ENCODE measurements around the gene IGSF23.

GRCh38 chr19:44603201-44603945, 10.0 kb upstream of the IGSF23 start:
- TF ChIP-seq CTCF (conservative IDR thresholded peaks at IDR 0.05): no peak
- TF ChIP-seq EZH2 (IDR thresholded peaks at IDR 0.05; ENCODE audit: low read depth): no peak
